ENCODE results near the gene LPAR5. TPM values are rescaled to one million over a fixed set of nuclear protein-coding genes. Genes with fewer than 3 reads are reported as not detected.

The LPAR5 gene
- total and polyA plus RNA-seq, 2 of the 13 experiments (the other 11 are each of a cell fraction or from before 2014, with no cell fraction given) = 0.09 to 0.32 TPM

DNA sequence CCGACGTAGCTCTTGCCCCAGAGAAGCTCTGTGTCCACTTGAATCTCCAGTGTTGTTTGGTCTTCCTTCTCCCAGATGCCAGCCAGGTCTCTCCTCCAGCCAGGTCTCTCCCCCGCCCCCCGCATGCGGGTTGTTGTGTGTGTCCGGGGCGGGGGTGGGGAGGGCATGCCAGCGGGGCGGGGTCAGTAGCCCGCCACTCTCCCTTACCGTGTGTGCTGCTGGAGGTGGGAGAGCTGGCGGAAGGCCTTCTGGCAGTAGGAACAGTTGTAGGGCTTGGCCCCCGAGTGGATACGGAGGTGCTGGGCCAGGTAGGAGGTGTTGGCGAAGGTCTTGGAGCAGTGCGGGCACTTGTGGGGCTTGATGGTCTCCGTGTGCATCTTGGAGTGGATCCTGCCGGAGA is 36.4 kb upstream of the LPAR5 start (continued):
- TF ChIP-seq, protein P1, sequence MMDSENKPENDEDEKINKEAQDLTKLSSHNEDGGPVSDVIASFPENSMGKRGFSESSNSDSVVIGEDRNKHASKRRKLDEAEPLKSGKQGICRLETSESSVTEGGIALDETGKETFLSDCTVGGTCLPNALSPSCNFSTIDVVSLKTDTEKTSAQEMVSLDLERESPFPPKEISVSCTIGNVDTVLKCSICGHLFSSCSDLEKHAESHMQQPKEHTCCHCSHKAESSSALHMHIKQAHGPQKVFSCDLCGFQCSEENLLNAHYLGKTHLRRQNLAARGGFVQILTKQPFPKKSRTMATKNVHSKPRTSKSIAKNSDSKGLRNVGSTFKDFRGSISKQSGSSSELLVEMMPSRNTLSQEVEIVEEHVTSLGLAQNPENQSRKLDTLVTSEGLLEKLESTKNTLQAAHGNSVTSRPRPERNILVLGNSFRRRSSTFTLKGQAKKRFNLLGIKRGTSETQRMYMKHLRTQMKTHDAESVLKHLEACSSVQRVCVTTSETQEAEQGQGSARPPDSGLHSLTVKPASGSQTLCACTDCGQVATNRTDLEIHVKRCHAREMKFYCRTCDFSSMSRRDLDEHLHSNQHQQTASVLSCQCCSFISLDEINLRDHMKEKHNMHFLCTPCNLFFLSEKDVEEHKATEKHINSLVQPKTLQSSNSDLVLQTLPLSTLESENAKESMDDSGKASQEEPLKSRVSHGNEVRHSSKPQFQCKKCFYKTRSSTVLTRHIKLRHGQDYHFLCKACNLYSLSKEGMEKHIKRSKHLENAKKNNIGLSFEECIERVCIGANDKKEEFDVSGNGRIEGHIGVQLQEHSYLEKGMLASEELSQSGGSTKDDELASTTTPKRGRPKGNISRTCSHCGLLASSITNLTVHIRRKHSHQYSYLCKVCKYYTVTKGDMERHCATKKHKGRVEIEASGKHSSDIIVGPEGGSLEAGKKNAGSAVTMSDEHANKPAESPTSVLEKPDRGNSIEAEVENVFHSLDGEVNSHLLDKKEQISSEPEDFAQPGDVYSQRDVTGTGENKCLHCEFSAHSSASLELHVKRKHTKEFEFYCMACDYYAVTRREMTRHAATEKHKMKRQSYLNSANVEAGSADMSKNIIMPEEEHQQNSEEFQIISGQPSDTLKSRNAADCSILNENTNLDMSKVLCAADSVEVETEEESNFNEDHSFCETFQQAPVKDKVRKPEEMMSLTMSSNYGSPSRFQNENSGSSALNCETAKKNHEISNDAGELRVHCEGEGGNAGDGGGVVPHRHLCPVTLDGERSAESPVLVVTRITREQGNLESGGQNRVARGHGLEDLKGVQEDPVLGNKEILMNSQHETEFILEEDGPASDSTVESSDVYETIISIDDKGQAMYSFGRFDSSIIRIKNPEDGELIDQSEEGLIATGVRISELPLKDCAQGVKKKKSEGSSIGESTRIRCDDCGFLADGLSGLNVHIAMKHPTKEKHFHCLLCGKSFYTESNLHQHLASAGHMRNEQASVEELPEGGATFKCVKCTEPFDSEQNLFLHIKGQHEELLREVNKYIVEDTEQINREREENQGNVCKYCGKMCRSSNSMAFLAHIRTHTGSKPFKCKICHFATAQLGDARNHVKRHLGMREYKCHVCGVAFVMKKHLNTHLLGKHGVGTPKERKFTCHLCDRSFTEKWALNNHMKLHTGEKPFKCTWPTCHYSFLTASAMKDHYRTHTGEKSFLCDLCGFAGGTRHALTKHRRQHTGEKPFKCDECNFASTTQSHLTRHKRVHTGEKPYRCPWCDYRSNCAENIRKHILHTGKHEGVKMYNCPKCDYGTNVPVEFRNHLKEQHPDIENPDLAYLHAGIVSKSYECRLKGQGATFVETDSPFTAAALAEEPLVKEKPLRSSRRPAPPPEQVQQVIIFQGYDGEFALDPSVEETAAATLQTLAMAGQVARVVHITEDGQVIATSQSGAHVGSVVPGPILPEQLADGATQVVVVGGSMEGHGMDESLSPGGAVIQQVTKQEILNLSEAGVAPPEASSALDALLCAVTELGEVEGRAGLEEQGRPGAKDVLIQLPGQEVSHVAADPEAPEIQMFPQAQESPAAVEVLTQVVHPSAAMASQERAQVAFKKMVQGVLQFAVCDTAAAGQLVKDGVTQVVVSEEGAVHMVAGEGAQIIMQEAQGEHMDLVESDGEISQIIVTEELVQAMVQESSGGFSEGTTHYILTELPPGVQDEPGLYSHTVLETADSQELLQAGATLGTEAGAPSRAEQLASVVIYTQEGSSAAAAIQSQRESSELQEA (CRISPR knock-in tag; IDR thresholded peaks at IDR 0.05; ENCODE audit: not compliant biosample characterization) = no peak
- TF ChIP-seq ZNF674 (CRISPR knock-in tag; IDR thresholded peaks at IDR 0.05; ENCODE audit: low read depth) (no peak), NRL (CRISPR knock-in tag; IDR thresholded peaks at IDR 0.05; ENCODE audit: borderline replicate concordance) (no peak), SOX13 (IDR thresholded peaks at IDR 0.05) (no peak), SOX13 (CRISPR knock-in tag; conservative IDR thresholded peaks at IDR 0.05 in 1 of 2, IDR thresholded peaks at IDR 0.05 in 1 of 2) (no peak)
- TF ChIP-seq, protein P2, sequence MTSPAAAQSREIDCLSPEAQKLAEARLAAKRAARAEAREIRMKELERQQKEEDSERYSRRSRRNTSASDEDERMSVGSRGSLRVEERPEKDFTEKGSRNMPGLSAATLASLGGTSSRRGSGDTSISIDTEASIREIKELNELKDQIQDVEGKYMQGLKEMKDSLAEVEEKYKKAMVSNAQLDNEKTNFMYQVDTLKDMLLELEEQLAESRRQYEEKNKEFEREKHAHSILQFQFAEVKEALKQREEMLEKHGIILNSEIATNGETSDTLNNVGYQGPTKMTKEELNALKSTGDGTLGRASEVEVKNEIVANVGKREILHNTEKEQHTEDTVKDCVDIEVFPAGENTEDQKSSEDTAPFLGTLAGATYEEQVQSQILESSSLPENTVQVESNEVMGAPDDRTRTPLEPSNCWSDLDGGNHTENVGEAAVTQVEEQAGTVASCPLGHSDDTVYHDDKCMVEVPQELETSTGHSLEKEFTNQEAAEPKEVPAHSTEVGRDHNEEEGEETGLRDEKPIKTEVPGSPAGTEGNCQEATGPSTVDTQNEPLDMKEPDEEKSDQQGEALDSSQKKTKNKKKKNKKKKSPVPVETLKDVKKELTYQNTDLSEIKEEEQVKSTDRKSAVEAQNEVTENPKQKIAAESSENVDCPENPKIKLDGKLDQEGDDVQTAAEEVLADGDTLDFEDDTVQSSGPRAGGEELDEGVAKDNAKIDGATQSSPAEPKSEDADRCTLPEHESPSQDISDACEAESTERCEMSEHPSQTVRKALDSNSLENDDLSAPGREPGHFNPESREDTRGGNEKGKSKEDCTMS (CRISPR knock-in tag; conservative IDR thresholded peaks at IDR 0.05) = no peak

Data from HepG2 (cell line).